Measurements from ENCODE around the gene SLC23A1.

GRCh38 chr5:139363937-139364336 is 19.2 kb downstream of the SLC23A1 start:
- no peak for TF ChIP-seq POLR2A (IDR thresholded peaks at IDR 0.05; ENCODE audit: low read depth, low read length)
- TF ChIP-seq PAX5 (IDR thresholded peaks at IDR 0.05; ENCODE audit: insufficient read depth, low read length, severe bottlenecking) = no peak
- no peak for TF ChIP-seq SPI1 (IDR thresholded peaks at IDR 0.05; ENCODE audit: low read depth, low read length)
- no peak for TF ChIP-seq POLR2AphosphoS5 (IDR thresholded peaks at IDR 0.05; ENCODE audit: low read depth, low read length)
- no peak for TF ChIP-seq TAF1 (IDR thresholded peaks at IDR 0.05; ENCODE audit: low read depth, low read length)

Measured in GM12891 (cell line).